GM12874 (cell line): ENCODE results near the gene HTR2A.

Experiments
- CTCF ChIP-seq: IDR thresholded peaks from 2 replicates; pipeline ENCODE4 v1.5.1; 2011; ENCODE audit warnings: low read depth, mild to moderate bottlenecking, control low read depth, low read length, moderate library complexity; ENCODE audit not compliant: insufficient read depth

Gene HTR2A

GRCh38 chr13:46909042-46909441 lies 12.2 kb upstream of the HTR2A start:
- no peak for TF ChIP-seq CTCF

DNA sequence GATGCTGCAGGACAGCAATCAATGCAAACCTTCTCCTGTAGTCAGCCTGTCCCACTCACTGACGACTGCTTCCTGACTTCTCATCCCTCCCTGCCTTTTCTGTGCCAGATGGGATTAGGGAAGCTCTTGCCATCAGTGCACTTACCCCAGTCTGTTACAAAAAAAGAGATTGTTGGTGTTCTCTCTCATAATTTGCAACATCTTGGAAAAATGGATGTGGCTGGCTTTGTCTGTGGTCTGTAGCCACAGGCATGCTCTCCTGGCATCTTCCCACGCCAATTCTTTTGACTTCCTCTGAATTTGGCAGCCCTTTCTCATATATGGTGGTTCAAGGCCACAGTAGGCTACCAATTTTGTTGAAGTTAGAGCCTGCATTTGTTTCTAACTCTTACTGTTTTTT lies 11.6 kb upstream of the HTR2A start:
- TF ChIP-seq CTCF: no peak

GRCh38 chr13:46906405-46906804 lies 9.6 kb upstream of the HTR2A start:
- no peak for TF ChIP-seq CTCF

DNA sequence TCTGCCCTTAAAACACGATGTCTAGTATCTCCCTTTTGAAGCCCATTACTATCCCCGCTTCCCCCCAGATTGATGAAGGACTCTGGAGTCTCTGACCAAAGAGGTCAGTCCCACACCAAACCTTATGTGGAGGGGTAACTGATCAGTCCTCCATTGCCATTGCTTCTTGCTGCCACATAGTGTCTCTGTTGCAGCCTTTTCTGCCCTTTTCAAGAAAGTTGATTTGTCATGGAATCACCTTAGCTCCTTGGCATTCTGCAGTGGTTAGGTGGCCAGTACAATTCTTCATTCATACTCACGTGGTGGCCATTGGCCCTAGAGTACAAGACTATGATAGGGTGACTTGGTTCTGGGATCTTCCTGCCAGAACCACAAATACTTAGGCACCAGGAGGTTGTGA lies 8.4 kb upstream of the HTR2A start:
- TF ChIP-seq CTCF: peak; percentile 36; the same call in 1 of the 2 replicates

DNA sequence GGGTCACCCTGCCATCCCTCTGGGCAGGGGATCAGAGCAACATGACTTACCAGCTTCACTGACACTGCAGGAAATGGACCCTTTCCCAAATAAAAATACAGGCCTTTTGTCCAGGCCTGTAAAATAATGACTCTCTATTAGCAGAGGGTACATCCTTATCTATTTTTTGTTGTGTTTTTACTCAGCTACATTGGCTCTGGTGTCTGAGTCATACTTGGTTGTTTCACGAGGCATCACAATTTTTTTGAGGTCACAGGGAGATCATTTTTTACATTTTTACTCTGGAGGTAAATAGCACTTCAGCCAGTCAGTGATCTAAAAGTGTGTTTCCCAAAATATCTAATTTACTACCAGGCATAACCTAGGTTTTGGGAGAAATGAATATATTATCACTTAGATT lies 6.9 kb upstream of the HTR2A start:
- TF ChIP-seq CTCF: no peak

DNA sequence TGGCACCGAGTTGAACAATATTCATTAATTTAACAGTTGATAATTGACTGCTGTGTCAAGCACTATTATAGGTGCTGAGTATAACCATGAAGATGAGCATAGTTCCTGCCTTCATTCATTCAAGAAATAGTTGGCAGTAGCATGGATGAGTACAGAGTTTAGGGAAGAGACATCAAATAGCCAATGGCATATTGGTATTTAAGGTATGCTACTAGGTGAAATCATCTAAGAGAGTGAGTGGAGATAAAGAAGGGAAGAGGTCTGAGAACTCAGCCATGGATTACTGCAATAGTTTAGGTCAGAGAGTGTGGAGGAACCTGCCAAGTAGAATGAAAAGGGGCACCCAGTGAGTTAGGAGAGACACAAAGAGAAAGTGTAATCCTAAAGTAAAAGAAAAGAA lies 4.9 kb upstream of the HTR2A start:
- no peak for TF ChIP-seq CTCF

GRCh38 chr13:46899801-46900200 lies 2.9 kb upstream of the HTR2A start:
- no peak for TF ChIP-seq CTCF

- no peak for TF ChIP-seq CTCF
Measured at GRCh38 chr13:46895381-46895780, 1.5 kb downstream of the HTR2A start.
